OCI-LY7 (cell line): ENCODE results near the gene TTYH1. TPM values are rescaled to one million over a fixed set of nuclear protein-coding genes. Genes with fewer than 3 reads are reported as not detected.

ENCODE experiments used
- BruUV-seq: library from RNA; stranded (reverse); fragments of 400-500 nt; replicated peaks from 2 replicates; lab custom pipeline; 2021; lab: Mats Ljungman, UMichigan
- CTCF ChIA-PET: fragments of 300-600 bp; sonication (Branson Sonifier 250); formaldehyde crosslinking; loops from one replicate; lab custom pipeline; 2022; ENCODE audit warnings: antibody characterized with exemption; ENCODE audit not compliant: unreplicated experiment; lab: Charles Lee
- POLR2A ChIA-PET: fragments of 300-600 bp; sonication (Branson Sonifier 250); formaldehyde crosslinking; loops from one replicate; lab custom pipeline; 2022; ENCODE audit warnings: antibody characterized with exemption; lab: Charles Lee
- DNase-seq: peaks from one replicate; pipeline ENCODE4 v3.0.0-alpha.2; 2015; ENCODE audit warnings: low spot score
- H2AFZ ChIP-seq: fragments of 200-600 bp; sonication (generic), shearing (Covaris generic); 2 replicates; pipeline ENCODE4 v1.6.1; 2014; ENCODE audit warnings: mild to moderate bottlenecking, antibody characterized with exemption, low read length, moderate library complexity
- H3K27ac ChIP-seq: fragments of 200-600 bp; sonication (generic); 2 replicates; pipeline ENCODE4 v1.5.1; 2014; ENCODE audit warnings: mixed run types, low read depth, mild to moderate bottlenecking, moderate library complexity, low read length, inconsistent platforms; ENCODE audit not compliant: poor library complexity, severe bottlenecking
- H3K36me3 ChIP-seq: fragments of 200-600 bp; sonication (generic); 2 replicates; pipeline ENCODE4 v1.6.1; 2014; ENCODE audit warnings: mild to moderate bottlenecking, antibody characterized with exemption, low read length, moderate library complexity, mixed read lengths; ENCODE audit not compliant: insufficient read depth
- H3K4me1 ChIP-seq: fragments of 200-600 bp; sonication (generic); 2 replicates; pipeline ENCODE4 v1.5.1; 2014; ENCODE audit warnings: mild to moderate bottlenecking, low read length; ENCODE audit not compliant: insufficient read depth, poor library complexity, severe bottlenecking
- H3K4me2 ChIP-seq: fragments of 200-600 bp; sonication (generic); 2 replicates; pipeline ENCODE4 v1.6.1; 2014; ENCODE audit warnings: mild to moderate bottlenecking, low read length
- H3K4me3 ChIP-seq: fragments of 200-600 bp; sonication (generic); 2 replicates; pipeline ENCODE4 v1.5.1; 2014; ENCODE audit warnings: mild to moderate bottlenecking, low read depth, low read length; ENCODE audit not compliant: poor library complexity, severe bottlenecking
- H3K79me2 ChIP-seq: fragments of 200-600 bp; sonication (generic); 2 replicates; pipeline ENCODE4 v1.6.1; 2016; ENCODE audit warnings: low read depth, mild to moderate bottlenecking, low read length, moderate library complexity, mixed read lengths; ENCODE audit not compliant: insufficient read depth
- H3K9me2 ChIP-seq: fragments of 200-600 bp; sonication (generic); 2 replicates; pipeline ENCODE4 v1.6.1; 2016; ENCODE audit warnings: mild to moderate bottlenecking, low read length, mixed read lengths; ENCODE audit not compliant: insufficient read depth
- H3K9me3 ChIP-seq: fragments of 200-600 bp; sonication (generic); 2 replicates; pipeline ENCODE4 v1.6.1; 2014; ENCODE audit warnings: mild to moderate bottlenecking, mixed run types, low read length, mixed read lengths
- H4K20me1 ChIP-seq: fragments of 200-600 bp; sonication (generic); 2 replicates; pipeline ENCODE4 v1.6.1; 2014; ENCODE audit warnings: mild to moderate bottlenecking, antibody characterized with exemption, low read length, moderate library complexity, mixed read lengths; ENCODE audit not compliant: insufficient read depth
- EZH2phosphoT487 ChIP-seq: fragments of 200-600 bp; sonication (generic); IDR thresholded peaks from 2 replicates; pipeline ENCODE4 v1.6.1; 2018; ENCODE audit warnings: low read depth, borderline replicate concordance, mild to moderate bottlenecking, mixed run types, antibody characterized with exemption, low read length, moderate library complexity, mixed read lengths
- intact Hi-C: fragments of 100-400 bp; cut with micrococcal nuclease; formaldehyde crosslinking; loops from one replicate; pipeline ENCODE4 v1.10.0; 2022; ENCODE audit not compliant: unreplicated experiment
- total RNA-seq, 2 experiments: library from RNA; depleted of rRNA in 1 of 2; stranded (reverse); fragments of >200 nt in 1 of 2; shearing (Covaris generic) in 1 of 2; gene quantifications; 2 replicates each; pipeline ENCODE4 v1.2.3, GENCODE V29; 2014 to 2022
- TF ChIP-seq, protein P1 (sequence below): fragments of 200-600 bp; sonication (generic); conservative IDR thresholded peaks from 2 replicates; pipeline ENCODE4 v1.5.1; 2014; ENCODE audit warnings: mild to moderate bottlenecking, antibody characterized with exemption, low read length, moderate library complexity, mixed read lengths

The TTYH1 gene
- total RNA-seq, 2 experiments from 2014 or later: 0.53 TPM; not detected in 1

DNA sequence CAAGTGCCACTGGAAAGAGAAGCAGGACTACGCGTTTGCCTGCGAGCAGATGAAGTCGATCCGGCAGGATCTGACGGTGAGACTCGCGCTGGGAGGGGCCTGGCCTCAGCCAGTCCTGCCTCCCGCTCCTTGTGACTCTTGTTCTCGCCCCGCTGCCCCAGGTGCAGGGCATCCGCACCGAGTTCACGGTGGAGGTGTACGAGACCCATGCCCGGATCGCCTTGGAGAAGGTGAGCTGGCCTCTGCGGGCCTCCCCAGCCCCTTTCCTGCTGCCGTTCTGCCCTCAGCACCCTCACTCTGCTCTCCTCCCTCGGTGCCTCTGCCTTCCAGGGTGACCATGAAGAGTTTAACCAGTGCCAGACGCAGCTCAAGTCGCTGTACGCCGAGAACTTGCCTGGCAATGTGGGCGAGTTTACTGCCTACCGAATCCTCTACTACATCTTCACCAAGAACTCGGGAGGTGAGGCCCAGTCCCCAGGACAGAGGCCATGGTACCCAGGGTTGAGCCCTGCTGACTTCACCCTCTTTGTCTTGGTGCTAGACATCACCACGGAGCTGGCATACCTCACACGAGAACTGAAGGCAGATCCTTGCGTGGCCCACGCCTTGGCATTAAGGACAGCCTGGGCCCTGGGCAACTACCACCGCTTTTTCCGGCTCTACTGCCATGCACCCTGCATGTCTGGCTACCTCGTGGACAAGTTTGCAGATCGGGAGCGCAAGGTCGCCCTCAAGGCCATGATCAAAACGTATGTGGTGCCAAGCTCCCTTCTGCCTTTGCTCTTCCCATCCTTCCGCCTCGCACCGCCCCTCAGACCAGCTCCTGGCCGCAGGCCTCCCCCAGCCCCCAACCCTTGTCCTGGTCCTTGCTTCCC is 42.7 kb downstream of the TTYH1 start:
- intact Hi-C loops: no loop called here
- no peak for DNase-seq
- CTCF ChIA-PET: no interaction called here
- no peaks in the 10 kb centered on the region for H3K9me2 ChIP-seq
- no peaks in the 10 kb centered on the region; the same call in 1 of the 2 replicates for H4K20me1 ChIP-seq
- no peak overlapping the region for H3K4me3 ChIP-seq
- no peak overlapping the region for H2AFZ ChIP-seq
- peaks cover 14% of the 10 kb centered on the region for H3K4me1 ChIP-seq
- no peaks in the 10 kb centered on the region for H3K9me3 ChIP-seq
- TF ChIP-seq EZH2phosphoT487: no peak
- TF ChIP-seq, protein P1, sequence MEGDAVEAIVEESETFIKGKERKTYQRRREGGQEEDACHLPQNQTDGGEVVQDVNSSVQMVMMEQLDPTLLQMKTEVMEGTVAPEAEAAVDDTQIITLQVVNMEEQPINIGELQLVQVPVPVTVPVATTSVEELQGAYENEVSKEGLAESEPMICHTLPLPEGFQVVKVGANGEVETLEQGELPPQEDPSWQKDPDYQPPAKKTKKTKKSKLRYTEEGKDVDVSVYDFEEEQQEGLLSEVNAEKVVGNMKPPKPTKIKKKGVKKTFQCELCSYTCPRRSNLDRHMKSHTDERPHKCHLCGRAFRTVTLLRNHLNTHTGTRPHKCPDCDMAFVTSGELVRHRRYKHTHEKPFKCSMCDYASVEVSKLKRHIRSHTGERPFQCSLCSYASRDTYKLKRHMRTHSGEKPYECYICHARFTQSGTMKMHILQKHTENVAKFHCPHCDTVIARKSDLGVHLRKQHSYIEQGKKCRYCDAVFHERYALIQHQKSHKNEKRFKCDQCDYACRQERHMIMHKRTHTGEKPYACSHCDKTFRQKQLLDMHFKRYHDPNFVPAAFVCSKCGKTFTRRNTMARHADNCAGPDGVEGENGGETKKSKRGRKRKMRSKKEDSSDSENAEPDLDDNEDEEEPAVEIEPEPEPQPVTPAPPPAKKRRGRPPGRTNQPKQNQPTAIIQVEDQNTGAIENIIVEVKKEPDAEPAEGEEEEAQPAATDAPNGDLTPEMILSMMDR: no peak
- BruUV-seq: no TSS peak
- no peaks in the 10 kb centered on the region for H3K79me2 ChIP-seq
- POLR2A ChIA-PET: no interaction called here
- no peak overlapping the region for H3K4me2 ChIP-seq
- H3K27ac ChIP-seq: no peak overlapping the region
- H3K36me3 ChIP-seq: peaks cover 95% of the 10 kb centered on the region

DNA sequence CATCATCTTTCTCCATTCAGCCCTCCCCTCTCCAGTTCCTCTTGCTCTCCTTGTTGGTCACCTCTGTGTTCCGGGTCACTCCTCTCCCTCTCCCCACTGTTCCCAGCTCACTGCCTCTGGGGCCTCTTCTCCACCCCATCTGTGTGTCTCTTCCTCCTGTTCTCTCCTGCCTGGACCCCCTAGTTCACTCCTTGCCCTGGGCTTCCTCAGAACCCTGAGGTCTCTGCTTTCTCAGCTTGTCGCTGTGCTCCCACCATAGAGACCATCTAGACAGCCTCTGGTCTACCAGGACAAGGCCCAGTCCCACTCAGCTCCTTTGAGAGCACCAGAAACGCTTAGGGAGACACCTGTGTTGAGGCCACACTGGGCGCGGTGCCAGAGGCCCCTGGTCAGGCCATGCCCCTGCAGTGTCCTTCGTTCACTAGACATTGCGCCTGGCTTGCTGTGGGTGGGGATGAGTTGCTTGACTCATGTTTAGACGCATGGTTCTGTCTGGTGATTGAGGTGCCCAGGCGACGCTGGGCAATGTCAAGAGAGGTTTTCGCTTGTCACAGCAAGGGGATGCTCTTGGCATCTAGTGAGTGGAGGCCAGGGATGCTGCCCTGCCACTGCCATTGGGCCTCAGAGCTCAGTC is 43.5 kb downstream of the TTYH1 start:
- Histone ChIP-seq H3K36me3 (peaks cover 88% of the 10 kb centered on the region), H3K4me3 (no peak overlapping the region), H3K9me3 (no peaks in the 10 kb centered on the region), H3K4me2 (no peak overlapping the region), H3K9me2 (no peaks in the 10 kb centered on the region), H3K27ac (no peak overlapping the region), H2AFZ (no peak overlapping the region), H3K4me1 (peaks cover 16% of the 10 kb centered on the region), H4K20me1 (no peaks in the 10 kb centered on the region; the same call in 1 of the 2 replicates), H3K79me2 (no peaks in the 10 kb centered on the region)
- intact Hi-C loops: no loop called here
- TF ChIP-seq, protein P1: no peak
- TF ChIP-seq EZH2phosphoT487: no peak
- no peak for DNase-seq
- POLR2A ChIA-PET: no interaction called here
- CTCF ChIA-PET: no interaction called here
- BruUV-seq: no TSS peak
